Retinal pigment epithelial cell (primary cell): ENCODE data around the gene BACH2.
"Not testable (repeated sequence)": the region's sequence is repeated elsewhere in the genome, so short reads cannot be mapped to it uniquely, and the experiment has no call there.

Experiments used
- DNase-seq: peaks from one replicate; pipeline ENCODE4 v3.0.0-alpha.2; 2010; ENCODE audit warnings: low read depth
- H3K4me3 ChIP-seq: 2 replicates; pipeline ENCODE4 v1.5.1; 2011; ENCODE audit warnings: mild to moderate bottlenecking, low read length, control low read depth, moderate library complexity
- TF ChIP-seq, protein P1 (sequence below): conservative IDR thresholded peaks from 2 replicates; pipeline ENCODE4 v1.5.1; 2011; ENCODE audit warnings: low read depth, low read length, control low read depth, inconsistent platforms

The BACH2 gene

DNA sequence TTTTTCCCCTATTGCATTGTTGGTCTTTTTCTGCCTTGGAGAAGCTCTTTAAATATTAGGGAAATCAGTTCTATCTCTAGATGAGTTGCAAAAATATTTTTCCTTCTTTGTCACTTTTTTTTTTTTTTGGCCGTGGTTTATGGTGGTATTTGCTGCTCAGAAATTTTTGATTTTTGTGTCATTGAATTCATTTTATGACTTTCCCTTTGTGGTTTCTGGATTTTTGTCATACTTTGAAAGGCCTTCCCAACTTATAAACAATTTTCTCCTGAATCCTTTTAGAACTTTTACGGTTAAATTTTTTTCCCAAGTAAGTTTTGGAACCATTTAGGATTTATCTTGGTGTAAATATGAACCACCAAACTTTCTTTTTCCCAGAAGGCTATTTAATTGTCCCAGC is 256.7 kb downstream of the BACH2 start:
- TF ChIP-seq, protein P1, sequence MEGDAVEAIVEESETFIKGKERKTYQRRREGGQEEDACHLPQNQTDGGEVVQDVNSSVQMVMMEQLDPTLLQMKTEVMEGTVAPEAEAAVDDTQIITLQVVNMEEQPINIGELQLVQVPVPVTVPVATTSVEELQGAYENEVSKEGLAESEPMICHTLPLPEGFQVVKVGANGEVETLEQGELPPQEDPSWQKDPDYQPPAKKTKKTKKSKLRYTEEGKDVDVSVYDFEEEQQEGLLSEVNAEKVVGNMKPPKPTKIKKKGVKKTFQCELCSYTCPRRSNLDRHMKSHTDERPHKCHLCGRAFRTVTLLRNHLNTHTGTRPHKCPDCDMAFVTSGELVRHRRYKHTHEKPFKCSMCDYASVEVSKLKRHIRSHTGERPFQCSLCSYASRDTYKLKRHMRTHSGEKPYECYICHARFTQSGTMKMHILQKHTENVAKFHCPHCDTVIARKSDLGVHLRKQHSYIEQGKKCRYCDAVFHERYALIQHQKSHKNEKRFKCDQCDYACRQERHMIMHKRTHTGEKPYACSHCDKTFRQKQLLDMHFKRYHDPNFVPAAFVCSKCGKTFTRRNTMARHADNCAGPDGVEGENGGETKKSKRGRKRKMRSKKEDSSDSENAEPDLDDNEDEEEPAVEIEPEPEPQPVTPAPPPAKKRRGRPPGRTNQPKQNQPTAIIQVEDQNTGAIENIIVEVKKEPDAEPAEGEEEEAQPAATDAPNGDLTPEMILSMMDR, result no peak
- no peak overlapping the region for H3K4me3 ChIP-seq
- no peak for DNase-seq

DNA sequence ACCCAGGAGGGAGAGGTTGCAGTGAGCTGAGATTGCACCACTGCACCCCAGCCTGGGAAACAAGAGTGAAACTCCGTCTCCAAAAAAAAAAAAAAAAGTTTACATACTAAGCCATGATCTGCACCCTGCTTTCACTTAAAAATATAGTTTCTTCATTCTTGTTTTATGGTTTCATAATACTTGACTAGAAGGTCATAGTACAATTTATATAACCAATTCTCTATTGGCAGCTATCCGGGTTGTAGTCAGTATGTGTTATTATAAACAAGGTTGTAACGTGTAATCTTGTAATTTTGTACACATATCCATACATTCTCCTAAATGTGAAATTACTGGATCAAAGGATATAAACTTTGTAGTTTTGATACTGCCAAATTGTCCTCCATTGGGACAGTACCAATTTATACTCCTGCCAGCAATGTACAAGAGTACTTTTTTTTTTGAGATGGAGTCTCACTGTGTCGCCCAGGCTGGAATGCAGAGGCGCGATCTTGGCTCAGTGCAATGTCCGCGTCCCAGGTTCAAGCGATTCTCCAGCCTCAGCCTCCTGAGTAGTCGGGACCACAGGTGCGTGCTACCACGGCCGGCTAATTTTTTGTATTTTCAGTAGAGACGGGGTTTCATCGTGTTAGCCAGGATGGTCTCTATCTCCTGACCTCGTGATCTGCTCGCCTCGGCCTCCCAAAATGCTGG is 257.5 kb downstream of the BACH2 start:
- no peak overlapping the region for H3K4me3 ChIP-seq
- TF ChIP-seq, protein P1, result no peak
- DNase-seq, result no peak

DNA sequence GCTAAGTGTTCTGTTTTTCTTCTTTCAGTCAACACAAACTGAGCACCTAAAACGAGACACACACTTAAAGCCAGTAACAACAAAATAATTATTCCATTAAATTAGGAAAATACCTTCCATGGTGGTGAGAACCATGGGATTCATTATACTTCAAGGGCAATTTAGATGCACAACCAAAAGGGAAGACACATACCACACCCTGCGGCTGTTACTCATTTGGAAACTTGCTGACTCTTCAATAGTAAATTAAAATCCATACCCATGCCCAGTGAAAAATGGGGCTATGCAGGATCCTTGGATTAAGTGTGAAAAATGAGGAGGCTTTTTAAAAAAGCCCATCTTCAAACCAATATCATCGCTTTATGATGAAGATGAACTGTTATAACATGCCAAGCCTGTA is 259.7 kb downstream of the BACH2 start:
- H3K4me3 ChIP-seq, result no peak overlapping the region
- no peak for DNase-seq
- TF ChIP-seq, protein P1, result no peak

DNA sequence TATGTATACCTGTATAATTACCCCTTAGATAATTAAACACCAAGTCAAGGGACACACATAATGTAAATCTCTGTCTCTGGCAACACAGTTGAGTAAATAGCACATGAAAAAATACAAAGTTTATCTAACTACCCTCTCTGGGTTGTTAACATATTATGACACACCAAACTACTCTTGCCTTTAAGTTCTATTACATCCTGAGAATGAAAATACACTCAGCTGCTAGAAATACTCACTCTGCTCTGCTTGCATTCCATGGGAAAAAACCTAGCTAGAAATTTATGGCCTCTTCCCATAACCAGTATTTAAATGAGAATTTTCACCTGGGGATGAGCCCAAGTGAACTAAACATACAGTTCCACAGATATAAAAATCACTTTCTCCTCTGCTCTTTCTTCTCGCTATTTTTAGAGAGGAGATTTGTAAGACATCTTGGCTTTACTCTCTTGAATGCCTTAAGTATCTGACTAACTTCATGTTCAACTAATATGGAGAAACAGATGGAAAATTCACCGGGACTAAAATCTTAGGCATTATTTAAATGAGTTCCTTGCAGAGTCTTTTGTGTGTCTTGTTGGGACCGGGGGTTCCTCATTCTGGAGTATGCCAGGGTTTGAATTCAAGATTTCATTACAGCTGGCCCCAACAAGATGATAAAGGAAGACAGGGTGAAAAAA is 261.5 kb downstream of the BACH2 start:
- H3K4me3 ChIP-seq, result no peak overlapping the region
- TF ChIP-seq, protein P1, result no peak
- DNase-seq, result no peak

GRCh38 chr6:90033746-90034271 is 262.8 kb downstream of the BACH2 start:
- TF ChIP-seq, protein P1, result no peak
- no peak overlapping the region for H3K4me3 ChIP-seq
- DNase-seq, result no peak

DNA sequence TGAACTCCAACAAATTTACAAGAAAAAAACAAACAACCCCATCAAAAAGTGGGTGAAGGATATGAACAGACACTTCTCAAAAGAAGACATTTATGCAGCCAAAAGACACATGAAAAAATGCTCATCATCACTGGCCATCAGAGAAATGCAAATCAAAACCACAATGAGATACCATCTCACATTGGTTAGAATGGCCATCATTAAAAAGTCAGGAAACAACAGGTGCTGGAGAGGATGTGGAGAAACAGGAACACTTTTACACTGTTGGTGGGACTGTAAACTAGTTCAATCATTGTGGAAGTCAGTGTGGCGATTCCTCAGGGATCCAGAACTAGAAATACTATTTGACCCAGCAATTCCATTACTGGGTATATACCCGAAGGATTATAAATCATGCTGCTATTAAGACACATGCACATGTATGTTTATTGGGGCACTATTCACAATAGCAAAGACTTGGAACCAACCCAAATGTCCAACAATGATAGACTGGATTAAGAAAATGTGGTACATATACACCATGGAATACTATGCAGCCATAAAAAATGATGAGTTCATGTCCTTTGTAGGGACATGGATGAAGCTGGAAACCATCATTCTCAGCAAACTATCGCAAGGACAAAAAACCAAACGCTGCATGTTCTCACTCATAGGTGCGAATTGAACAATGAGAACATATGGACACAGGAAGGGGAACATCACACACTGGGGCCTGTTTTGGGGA is 264.0 kb downstream of the BACH2 start:
- not testable (repeated sequence) for DNase-seq, H3K4me3 ChIP-seq

DNA sequence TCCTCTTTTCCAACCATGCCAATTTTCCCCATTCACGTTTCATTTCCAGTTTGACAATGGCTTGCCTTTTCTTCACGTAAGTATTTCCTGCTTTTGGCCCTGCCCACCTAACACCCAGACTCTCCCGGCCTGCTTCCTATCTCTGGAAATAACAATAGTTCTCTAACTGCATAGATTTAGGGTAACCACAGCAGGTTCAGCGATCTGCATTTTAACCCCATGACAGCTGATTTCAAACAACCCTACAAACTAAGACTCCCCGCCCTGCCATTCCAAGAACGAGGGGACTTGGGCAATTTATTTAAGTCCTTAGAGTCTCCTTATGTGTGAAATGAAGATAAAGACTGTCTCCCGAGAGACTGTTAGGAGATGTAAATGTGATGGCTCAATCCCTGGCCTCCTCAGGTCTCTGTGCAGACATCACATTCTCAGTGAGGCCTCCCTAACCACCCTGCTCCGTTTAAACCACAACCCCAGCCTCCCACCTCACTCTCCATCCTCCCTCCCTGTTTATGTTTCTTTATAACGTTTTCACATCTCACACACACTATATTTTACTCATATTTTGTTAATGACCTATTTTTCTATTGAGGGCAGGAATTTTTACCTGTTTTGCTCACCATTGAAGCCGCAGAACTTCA is 267.5 kb downstream of the BACH2 start:
- no peak overlapping the region for H3K4me3 ChIP-seq
- DNase-seq, result no peak
- TF ChIP-seq, protein P1, result no peak
